NCI-H146 (cell line): ENCODE data around the gene INHBB.

Experiments
- DNase-seq: peaks from one replicate; lab custom pipeline; 2025; lab: John Stamatoyannopoulos, UW

The INHBB gene

GRCh38 chr2:120398051-120398995 lies 52.4 kb downstream of the INHBB start:
- DNase-seq: no peak

DNA sequence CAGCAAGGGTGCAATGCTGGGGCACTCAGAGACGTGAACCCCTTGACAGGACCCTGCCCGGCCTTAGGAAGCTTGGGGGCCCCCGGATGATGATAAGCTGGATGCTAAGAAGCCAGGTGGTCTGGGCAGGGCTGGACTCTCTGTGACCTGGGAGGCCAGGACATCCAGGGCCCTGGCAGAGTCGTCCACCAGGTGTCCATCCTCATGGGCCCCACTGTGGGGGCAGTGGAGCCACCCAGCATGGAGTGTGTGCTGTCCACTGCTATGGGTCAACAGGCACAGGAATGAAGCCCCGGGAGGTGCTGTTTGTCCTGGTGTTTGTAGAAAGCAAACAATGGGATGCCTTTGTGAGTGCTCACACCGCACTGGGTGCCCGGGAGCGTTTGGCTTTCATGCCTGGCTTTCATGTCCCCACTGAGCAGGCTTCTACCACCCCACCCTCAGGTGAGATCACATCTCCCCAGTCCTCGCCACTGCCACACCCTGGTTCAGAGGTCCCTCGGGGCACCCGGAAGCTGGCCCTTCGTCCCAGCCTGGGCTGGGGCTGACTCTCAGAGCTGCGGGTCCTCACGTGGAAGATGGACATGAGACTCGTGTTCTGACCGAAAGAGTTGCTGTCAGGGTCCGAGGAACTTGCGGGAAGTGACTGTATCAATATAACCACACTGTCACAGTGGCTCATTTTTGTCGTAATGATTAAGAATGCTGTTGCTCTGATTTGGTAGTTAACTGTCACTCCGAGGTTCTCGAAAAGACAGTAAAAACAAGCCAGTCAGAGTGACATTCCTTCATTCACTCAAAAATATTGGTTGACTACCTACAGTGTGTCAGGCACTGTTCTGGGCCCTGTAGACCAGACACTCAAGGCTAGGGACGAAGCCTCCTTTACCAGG lies 53.3 kb downstream of the INHBB start:
- DNase-seq: peak; percentile 32

DNA sequence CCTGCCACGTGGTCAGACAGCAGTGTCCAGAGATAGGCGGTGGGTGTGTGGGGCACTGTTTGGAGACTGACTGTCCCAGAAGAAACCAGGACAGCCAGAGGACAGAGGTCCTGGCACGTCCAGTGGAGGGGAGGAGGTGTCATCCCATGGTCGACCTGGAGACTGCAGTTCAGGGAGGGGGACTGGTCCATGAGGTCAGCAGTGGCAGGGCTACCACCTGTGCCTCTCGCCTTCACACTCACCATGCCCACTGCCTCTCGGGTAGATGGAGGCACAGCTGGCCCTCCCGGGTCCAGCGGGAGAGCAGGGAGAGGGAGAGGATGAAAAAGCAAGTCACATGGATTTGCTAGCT lies 53.9 kb downstream of the INHBB start:
- no peak for DNase-seq

DNA sequence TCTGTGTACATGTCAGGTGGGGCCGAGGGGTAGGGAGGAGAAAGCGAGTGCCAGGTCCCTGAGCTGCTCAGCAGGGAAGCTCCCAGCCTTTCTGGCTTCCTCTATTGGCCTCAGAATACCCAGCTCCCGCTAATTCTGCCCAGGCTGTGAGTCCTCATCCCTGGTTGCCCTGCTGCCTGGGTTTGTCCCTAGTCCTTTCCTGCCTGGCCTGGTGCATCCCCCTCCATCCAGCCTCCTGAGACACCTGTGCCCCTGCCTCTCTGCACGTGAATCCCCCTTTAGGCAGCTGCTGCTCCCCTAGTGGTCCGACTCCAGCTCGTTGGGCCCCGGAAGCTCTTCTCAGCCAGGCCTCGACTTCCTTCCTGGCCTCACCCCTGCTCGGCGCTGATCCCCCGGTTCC lies 54.6 kb downstream of the INHBB start:
- DNase-seq: no peak
